Anterior cingulate cortex (tissue), 58 donors: ENCODE measurements around the gene RBMX.
"Not testable (repeated sequence)": the region's sequence is repeated elsewhere in the genome, so short reads cannot be mapped to it uniquely, and the experiment has no call there.

ENCODE experiments used
- DNase-seq, 58 donors: peaks; one replicate each; lab custom pipeline; 2025; lab: John Stamatoyannopoulos, UW

RBMX gene

GRCh38 chrX:136880452-136881013 lies at the start of gene RBMX:
Gene RBMX, minus strand, starts transcription at chrX:136880725. Its CDS starts 1,298 bp downstream, at chrX:136879427.
- peak; percentile 14 to 93 (median 81) for DNase-seq

GRCh38 chrX:136921438-136921837 lies 40.9 kb upstream of the RBMX start:
- not testable (repeated sequence) for DNase-seq

- no peak for DNase-seq
Measured at GRCh38 chrX:136920001-136920400, 39.5 kb upstream of the RBMX start.

GRCh38 chrX:136916827-136917226 lies 36.3 kb upstream of the RBMX start:
- no peak for DNase-seq

GRCh38 chrX:136911661-136912060 lies 31.1 kb upstream of the RBMX start:
- not testable (repeated sequence) for DNase-seq

- no peak for DNase-seq
Measured at GRCh38 chrX:136911253-136911652, 30.7 kb upstream of the RBMX start.

- DNase-seq, result no peak
Measured at GRCh38 chrX:136910565-136911035, 30.1 kb upstream of the RBMX start.

GRCh38 chrX:136909706-136910564 lies 29.4 kb upstream of the RBMX start:
- peak in 56 of 58 donors; percentile 1 to 88 (median 48) for DNase-seq

- DNase-seq, result peak in 57 of 58 donors; percentile 4 to 77 (median 61)
Measured at GRCh38 chrX:136909119-136909705, 28.7 kb upstream of the RBMX start.

GRCh38 chrX:136907621-136908020 lies 27.1 kb upstream of the RBMX start:
- peak in 27 of 58 donors; percentile 0 to 35 (median 3) for DNase-seq

- DNase-seq, result no peak
Measured at GRCh38 chrX:136906921-136907510, 26.5 kb upstream of the RBMX start.

GRCh38 chrX:136904067-136904466 lies 23.5 kb upstream of the RBMX start:
- not testable (repeated sequence) for DNase-seq

- not testable (repeated sequence) for DNase-seq
Measured at GRCh38 chrX:136900071-136900470, 19.5 kb upstream of the RBMX start.

GRCh38 chrX:136899221-136899620 lies 18.7 kb upstream of the RBMX start:
- DNase-seq, result no peak

- DNase-seq, result not testable (repeated sequence)
Measured at GRCh38 chrX:136898752-136899151, 18.2 kb upstream of the RBMX start.

GRCh38 chrX:136896121-136896914 lies 15.8 kb upstream of the RBMX start:
- no peak for DNase-seq

- no peak for DNase-seq
Measured at GRCh38 chrX:136892412-136892811, 11.9 kb upstream of the RBMX start.

- not testable (repeated sequence) for DNase-seq
Measured at GRCh38 chrX:136890596-136890995, 10.1 kb upstream of the RBMX start.

GRCh38 chrX:136889269-136889668 lies 8.7 kb upstream of the RBMX start:
- DNase-seq, result no peak

GRCh38 chrX:136880003-136880451 lies 498 bp downstream of the RBMX start:
- peak in 23 of 58 donors; percentile 0 to 50 (median 21) for DNase-seq
